ENCODE results near the gene PNPLA2.
A peak's percentile ranks its signal among the peaks of the same experiment; 100 is the strongest.

The PNPLA2 gene

DNA sequence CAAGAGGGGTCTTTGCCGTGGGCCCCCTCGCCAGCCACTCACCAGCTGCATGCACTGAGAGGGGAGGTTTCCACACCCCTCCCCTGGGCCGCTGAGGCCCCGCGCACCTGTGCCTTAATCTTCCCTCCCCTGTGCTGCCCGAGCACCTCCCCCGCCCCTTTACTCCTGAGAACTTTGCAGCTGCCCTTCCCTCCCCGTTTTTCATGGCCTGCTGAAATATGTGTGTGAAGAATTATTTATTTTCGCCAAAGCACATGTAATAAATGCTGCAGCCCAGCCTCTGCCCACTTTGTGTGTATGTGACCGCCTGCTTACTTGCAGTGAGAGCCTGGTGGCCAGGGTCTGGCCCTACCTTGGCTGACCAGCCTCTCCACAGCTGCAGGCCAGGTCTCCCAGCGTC is 6.2 kb downstream of the PNPLA2 start:
- DNase-seq (ENCODE audit: low spot score), result no peak
- TF ChIP-seq, protein P1, sequence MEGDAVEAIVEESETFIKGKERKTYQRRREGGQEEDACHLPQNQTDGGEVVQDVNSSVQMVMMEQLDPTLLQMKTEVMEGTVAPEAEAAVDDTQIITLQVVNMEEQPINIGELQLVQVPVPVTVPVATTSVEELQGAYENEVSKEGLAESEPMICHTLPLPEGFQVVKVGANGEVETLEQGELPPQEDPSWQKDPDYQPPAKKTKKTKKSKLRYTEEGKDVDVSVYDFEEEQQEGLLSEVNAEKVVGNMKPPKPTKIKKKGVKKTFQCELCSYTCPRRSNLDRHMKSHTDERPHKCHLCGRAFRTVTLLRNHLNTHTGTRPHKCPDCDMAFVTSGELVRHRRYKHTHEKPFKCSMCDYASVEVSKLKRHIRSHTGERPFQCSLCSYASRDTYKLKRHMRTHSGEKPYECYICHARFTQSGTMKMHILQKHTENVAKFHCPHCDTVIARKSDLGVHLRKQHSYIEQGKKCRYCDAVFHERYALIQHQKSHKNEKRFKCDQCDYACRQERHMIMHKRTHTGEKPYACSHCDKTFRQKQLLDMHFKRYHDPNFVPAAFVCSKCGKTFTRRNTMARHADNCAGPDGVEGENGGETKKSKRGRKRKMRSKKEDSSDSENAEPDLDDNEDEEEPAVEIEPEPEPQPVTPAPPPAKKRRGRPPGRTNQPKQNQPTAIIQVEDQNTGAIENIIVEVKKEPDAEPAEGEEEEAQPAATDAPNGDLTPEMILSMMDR (IDR thresholded peaks at IDR 0.05; ENCODE audit: extremely low read depth, missing control alignments), result no peak

DNA sequence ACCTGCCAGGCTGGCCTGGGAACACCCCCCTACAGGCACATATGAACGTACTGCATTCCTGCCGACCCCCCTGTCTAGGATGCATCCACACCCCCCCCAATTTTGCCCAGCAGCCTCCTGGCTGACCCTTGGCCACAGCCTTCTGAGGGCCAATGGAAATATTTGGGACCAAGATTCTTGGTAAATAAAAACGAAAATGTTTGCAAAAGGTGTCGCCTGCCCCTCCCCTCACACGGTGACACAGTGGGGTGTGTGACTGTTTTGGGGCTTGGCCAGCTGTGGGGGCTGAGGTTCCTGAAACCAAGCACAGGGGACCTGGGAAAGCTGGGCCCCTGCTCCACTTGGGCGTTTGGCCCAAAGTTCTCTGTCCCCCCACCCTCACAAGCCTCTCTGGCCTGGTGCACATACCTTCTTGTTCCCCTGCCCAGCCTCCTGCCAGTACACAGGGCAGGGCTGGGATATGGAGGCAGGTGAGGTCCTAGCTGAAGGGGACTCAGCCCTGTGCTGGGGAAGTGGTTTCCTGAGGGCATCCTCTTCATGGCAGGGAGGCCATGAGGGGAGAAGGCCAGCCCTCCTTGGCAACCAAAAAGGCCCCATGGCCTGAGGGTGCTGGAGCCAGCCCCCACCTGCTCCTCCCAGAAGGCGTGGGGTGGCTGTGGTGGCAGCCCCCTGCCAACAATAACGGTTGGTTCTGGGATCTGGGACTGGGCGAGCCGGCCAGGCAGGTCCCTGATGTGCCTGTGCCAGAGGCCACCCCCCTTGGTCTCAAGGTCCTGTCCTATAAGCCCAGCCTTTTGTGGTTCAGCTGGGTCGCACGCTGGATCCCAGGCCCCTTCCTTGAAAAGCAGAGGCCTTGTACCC is 6.9 kb downstream of the PNPLA2 start:
- DNase-seq (ENCODE audit: low spot score), result no peak
- TF ChIP-seq, protein P1 (IDR thresholded peaks at IDR 0.05; ENCODE audit: extremely low read depth, missing control alignments), result no peak

DNA sequence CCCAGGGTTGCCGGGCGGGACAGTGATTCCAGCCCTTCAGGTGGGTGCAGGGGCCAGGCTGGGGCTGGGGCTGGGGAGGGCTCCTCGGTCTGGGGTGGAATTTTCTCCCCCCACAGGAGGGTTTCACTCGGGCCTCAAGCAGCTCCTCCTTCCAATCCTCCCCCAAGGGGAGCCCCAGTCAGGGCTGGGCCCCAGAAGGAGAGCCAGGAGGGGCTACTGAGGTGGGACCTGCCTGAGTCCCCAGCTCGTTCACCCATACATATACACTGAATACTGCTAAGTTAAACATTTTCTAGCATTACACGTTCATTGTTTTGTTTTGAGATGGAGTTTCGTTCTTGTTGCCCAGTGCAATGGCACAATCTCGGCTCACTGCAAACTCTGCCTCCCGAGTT is 7.5 kb downstream of the PNPLA2 start:
- DNase-seq (ENCODE audit: low spot score), result peak; percentile 63
- TF ChIP-seq, protein P1 (IDR thresholded peaks at IDR 0.05; ENCODE audit: extremely low read depth, missing control alignments), result no peak

DNA sequence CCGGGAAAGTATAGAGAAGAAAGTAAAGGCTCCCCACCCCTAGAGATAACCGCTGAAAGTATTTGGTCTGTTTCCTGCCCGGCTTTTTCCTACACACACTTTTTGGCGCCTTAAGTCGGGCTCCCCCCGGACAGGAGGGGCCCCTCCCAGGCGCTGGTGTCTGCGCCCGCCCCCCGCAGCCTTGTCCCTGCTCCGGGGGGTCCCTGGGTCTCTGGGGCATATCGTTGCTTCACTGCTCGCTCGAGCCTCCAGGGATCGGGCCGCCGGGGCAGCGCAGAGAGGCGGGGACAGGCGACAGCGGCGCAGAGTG is 8.1 kb downstream of the PNPLA2 start:
- no peak for DNase-seq (ENCODE audit: low spot score)
- TF ChIP-seq, protein P1 (IDR thresholded peaks at IDR 0.05; ENCODE audit: extremely low read depth, missing control alignments), result no peak

DNA sequence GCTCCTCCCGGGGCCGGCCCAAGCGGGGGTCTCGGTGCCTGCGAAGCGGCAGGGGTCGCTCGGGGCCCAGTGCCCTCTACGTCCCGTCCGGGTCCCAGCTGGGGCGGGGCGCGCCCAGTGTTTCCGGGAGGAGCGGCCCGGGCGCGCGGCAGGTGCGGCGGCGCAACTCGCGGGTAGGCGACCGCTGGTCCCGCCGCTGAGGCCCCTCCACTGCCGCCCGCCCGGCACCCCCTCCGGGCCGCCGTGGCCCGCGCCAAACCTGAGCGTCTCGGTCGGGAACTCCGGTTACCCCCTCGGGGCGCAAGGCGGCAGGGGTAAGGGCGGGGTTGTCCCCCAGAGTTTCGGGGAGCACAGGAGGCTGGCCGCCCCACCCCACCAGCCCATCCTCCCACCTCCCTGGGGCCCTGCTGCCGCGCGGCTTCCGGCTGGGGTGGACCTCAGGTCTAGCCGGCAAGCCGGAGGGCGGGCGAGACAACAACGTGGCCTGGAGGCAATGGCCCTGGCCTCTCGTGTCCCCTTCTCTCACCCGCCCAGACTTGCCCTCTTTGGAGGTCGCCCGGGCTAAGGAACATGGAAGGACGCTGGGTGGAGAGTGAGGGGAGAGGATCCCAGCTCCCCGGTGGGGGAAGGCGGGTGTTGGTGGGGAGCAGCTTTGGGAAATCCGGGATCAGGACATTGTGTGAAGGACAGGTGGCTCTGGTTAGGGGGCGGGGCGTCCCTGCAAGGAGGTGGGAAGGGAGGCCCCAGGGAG is 8.6 kb downstream of the PNPLA2 start:
- DNase-seq (ENCODE audit: low spot score), result peak; percentile 88
- TF ChIP-seq, protein P1 (IDR thresholded peaks at IDR 0.05; ENCODE audit: extremely low read depth, missing control alignments), result no peak

DNA sequence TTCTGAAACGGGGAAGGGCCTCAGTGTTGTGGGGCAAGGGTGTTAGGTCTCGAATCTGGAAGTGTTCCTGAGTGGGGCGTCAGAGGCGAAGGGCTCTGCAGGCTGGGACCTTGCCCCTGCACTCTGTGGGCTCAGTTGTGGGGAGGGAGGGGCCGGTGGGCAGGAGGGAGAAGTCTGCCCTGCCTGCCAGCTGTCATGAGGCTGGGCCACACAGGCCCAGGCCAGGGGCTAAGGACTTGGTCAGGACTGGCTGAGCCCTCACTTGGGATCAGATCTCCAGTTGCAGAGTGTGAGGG is 9.1 kb downstream of the PNPLA2 start, which contains the start of gene CRACR2B:
CRACR2B (plus strand) TSS at position 23 of the 296 bp plus-strand sequence. CDS start 689 bp downstream, outside the sequence.
- peak; percentile 54 for DNase-seq (ENCODE audit: low spot score)
- TF ChIP-seq, protein P1 (IDR thresholded peaks at IDR 0.05; ENCODE audit: extremely low read depth, missing control alignments), result no peak

DNA sequence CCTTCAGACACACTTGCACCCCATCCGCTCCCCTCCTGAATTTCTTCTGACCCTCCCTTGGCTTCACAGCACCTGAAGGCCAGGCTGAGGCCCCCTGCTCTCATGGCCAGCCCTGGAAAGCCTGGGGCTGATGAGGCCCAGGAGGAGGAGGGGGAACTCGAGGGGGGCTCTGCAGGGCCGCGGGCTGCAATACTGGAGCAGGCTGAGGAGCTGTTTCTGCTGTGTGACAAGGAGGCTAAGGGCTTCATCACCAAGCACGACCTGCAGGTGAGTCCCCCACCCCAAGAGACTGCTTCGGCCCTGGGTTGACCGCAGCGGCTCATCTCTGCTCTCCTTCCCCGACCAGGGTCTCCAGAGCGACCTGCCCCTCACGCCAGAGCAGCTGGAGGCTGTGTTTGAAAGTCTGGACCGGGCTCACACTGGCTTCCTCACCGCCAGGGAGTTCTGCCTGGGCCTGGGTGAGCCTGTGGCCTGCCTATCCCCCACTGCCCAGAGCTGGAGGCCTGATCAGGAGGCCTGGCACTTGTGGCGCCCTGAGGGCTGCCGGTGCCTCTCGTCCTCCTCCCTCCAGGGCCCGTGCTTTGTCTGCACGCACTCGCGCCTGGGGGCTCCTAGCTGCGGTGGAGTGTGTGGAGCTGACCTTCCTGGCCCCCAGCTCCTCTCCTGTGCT is 9.9 kb downstream of the PNPLA2 start:
- DNase-seq (ENCODE audit: low spot score), result no peak
- TF ChIP-seq, protein P1 (IDR thresholded peaks at IDR 0.05; ENCODE audit: extremely low read depth, missing control alignments), result no peak
